ENCODE measurements around the gene CHRD. TPM values are rescaled to one million over a fixed set of nuclear protein-coding genes. Genes with fewer than 3 reads are reported as not detected.

CHRD gene
- 0.11 to 0.27 TPM (median 0.22 TPM) in 5 replicates for total RNA-seq (2022; extraction: Qiagen RNA extraction; ENCODE audit: low read depth)

DNA sequence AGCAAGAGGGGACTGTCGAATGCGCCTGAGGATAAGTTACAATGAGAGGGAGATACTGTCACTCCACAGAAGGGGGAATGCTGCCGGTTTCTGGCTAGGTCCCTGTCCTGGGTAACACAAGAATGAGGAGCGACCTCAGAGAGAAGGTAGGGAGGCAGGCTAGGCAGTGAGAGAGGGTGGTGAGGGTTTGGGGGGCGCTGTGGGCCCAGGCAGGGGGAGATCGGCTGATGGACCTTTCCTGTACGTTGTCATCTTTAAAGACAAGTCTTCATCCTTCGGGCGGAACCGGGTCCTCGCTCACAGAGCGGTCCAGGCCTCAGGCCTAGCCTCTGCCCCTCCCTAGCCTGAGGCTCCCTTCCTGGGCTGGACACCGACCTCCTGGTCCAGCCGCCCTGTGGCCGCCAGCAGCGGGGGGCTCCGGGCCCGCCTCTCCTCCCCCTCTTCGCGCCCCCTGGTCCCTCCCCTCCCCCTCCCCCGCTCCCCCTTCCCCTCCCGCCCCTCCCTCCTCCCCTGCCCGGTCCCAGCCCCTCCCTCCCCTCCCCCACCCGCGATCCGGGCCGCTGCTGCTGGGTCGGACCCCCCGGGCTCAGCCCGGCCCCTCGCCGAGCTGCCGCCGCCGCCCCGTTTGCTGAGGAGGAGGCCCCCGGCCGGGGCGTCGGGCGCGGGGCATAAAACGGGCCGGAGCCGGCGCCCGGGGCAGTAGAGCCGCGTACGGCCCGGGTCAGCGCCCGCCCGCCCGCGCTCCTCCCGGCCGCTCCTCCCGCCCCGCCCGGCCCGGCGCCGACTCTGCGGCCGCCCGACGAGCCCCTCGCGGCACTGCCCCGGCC lies at the start of gene CHRD:
Gene CHRD (plus strand): TSS at position 697 of the 827 bp plus-strand sequence. CDS start 265 bp downstream, outside the sequence.

DNA sequence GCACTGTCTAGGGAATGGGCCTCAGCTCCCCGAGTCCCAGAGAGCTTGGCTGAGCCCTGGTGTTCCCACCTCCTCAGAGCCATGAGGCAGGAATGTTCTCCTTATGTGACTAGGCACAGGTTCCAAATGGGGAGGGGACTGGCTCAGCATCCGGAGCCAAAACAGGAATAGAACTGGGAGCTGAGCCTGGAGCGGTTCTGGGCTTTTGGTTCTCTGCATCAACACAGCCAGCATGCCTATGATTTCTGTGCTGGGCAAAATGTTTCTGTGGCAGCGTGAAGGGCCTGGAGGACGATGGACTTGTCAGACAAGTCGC lies 42.5 kb upstream of the CHRD start, which contains the start of gene FAM131A:
Gene FAM131A (plus strand): TSS at position 202 of the 316 bp plus-strand sequence. CDS start 31 bp downstream, at position 233.

DNA sequence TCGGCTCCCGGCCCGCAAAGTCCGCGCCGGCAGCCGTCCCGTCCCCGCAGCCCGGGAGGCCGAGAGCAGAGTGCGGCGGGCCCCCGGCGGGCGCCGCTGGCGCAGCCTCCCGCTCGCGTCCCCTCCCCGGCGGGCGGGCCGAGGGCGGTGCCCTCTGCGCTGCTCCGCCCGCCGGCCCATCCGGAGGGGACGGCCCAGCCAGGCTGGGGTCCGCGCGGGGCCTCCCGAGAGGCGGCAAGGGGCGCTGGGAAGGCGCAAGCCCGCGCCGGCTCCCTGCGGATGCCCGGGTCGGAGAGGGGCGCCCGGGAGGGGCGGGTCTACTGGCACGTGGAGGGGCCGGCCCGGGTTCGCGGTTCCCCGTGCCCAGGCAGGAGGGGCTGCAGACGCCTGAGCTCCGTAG lies 18.3 kb upstream of the CHRD start, which contains the start of the genes CLCN2 and POLR2H:
Gene CLCN2 (minus strand): TSS at position 74 of the 400 bp plus-strand sequence. CDS start 126 bp downstream, outside the sequence.
Gene POLR2H (plus strand): TSS at position 179 of the 400 bp plus-strand sequence. CDS start 1,783 bp downstream, outside the sequence.

DNA sequence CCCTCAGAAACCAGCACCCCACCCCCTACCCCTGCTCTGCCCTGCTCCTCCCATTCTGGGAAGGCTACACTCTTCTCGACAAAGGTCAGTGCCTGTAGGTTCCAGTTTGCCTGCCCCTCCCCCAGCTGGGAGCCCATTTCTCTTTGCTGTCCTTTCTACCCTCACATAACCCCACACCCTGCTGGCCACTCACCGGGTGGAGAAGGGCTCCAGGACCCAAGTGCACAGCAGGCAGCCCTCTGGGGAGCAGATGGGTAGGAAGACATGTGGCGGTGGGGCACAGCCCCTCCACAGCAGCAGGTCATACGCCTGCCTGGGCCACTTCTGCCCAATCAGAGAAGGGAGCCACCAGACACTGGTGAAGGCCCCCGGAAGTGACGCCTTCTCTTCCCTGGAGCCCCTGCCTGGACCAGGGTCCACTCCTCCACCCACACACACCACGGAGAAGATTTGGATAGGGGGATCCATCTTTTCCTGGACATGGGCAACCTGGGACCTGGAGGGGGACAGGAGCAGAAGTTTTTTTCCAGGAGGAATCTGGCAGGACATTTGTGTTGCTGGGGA lies 1.9 kb upstream of the CHRD start, which contains the start of gene THPO:
Gene THPO (minus strand): TSS at position 326 of the 564 bp plus-strand sequence. CDS start 1,948 bp downstream, outside the sequence.

Other genes with a start within 250 kb of the CHRD start
- gene EIF2B5, start 244.7 kb upstream of the CHRD start, total RNA-seq (2022; extraction: Qiagen RNA extraction; ENCODE audit: low read depth): 26.5 to 30.8 TPM (median 29.7 TPM) in 5 replicates
- gene DVL3, start 224.7 kb upstream of the CHRD start, total RNA-seq (2022; extraction: Qiagen RNA extraction; ENCODE audit: low read depth): 20.4 to 27.7 TPM (median 25.4 TPM) in 5 replicates
- gene AP2M1, start 205.2 kb upstream of the CHRD start, total RNA-seq (2022; extraction: Qiagen RNA extraction; ENCODE audit: low read depth): 295 to 329 TPM (median 316 TPM) in 5 replicates
- gene ABCF3, start 193.9 kb upstream of the CHRD start, total RNA-seq (2022; extraction: Qiagen RNA extraction; ENCODE audit: low read depth): 32.1 to 35.1 TPM (median 34.6 TPM) in 5 replicates
- gene VWA5B2, start 150.5 kb upstream of the CHRD start, total RNA-seq (2022; extraction: Qiagen RNA extraction; ENCODE audit: low read depth): 0.34 to 0.93 TPM (median 0.38 TPM) in 5 replicates
- gene ALG3, start 131.1 kb upstream of the CHRD start, total RNA-seq (2022; extraction: Qiagen RNA extraction; ENCODE audit: low read depth): 54.5 to 79.7 TPM (median 76.1 TPM) in 5 replicates
- gene EEF1AKMT4, start 130.4 kb upstream of the CHRD start, total RNA-seq (2022; extraction: Qiagen RNA extraction; ENCODE audit: low read depth): 9.5 to 13.9 TPM (median 13.2 TPM) in 5 replicates
- gene CAMK2N2, start 118.5 kb upstream of the CHRD start, total RNA-seq (2022; extraction: Qiagen RNA extraction; ENCODE audit: low read depth): 0.77 to 1.8 TPM (median 1.4 TPM) in 5 replicates
- gene ECE2, start 104.0 kb upstream of the CHRD start, total RNA-seq (2022; extraction: Qiagen RNA extraction; ENCODE audit: low read depth): not detected in 5 replicates
- gene PSMD2, start 80.8 kb upstream of the CHRD start, total RNA-seq (2022; extraction: Qiagen RNA extraction; ENCODE audit: low read depth): 298 to 415 TPM (median 323 TPM) in 5 replicates
- gene EIF4G1, start 65.4 kb upstream of the CHRD start, total RNA-seq (2022; extraction: Qiagen RNA extraction; ENCODE audit: low read depth): 255 to 273 TPM (median 265 TPM) in 5 replicates
- 8.1 to 11.3 TPM (median 8.6 TPM) in 5 replicates for gene FAM131A, start 42.5 kb upstream of the CHRD start, total RNA-seq (2022; extraction: Qiagen RNA extraction; ENCODE audit: low read depth)
- 4.6 to 5.8 TPM (median 5.1 TPM) in 5 replicates for gene CLCN2, start 18.4 kb upstream of the CHRD start, total RNA-seq (2022; extraction: Qiagen RNA extraction; ENCODE audit: low read depth)
- gene POLR2H, start 18.3 kb upstream of the CHRD start, total RNA-seq (2022; extraction: Qiagen RNA extraction; ENCODE audit: low read depth): 72.6 to 84.5 TPM (median 76.7 TPM) in 5 replicates
- 0.03 TPM in 1 of 5 replicates, not detected in the others for gene THPO, start 1.8 kb upstream of the CHRD start, total RNA-seq (2022; extraction: Qiagen RNA extraction; ENCODE audit: low read depth)
- gene EPHB3, start 181.7 kb downstream of the CHRD start, total RNA-seq (2022; extraction: Qiagen RNA extraction; ENCODE audit: low read depth): 0.31 to 0.80 TPM (median 0.38 TPM) in 5 replicates